ENCODE measurements around the gene CCR8.

CCR8 gene

GRCh38 chr3:39329493-39329892 lies at the start of gene CCR8:
Gene CCR8, plus strand, starts transcription at chr3:39329709. Its CDS starts 2,623 bp downstream, at chr3:39332332.
- DNase-seq: no peak

GRCh38 chr3:39279745-39280517 lies 49.6 kb upstream of the CCR8 start, which contains the start of gene CX3CR1:
Gene CX3CR1, minus strand, starts transcription at chr3:39280036. Its CDS starts 13,527 bp downstream, at chr3:39266509.
- no peak for DNase-seq

GRCh38 chr3:39280571-39280970 lies 48.9 kb upstream of the CCR8 start:
- no peak for DNase-seq

GRCh38 chr3:39281533-39281932 lies 48.0 kb upstream of the CCR8 start:
- DNase-seq: no peak

- DNase-seq: no peak
Observed at GRCh38 chr3:39282057-39282456, 47.5 kb upstream of the CCR8 start.

GRCh38 chr3:39284457-39284881 lies 45.0 kb upstream of the CCR8 start:
- no peak for DNase-seq

GRCh38 chr3:39285332-39285731 lies 44.2 kb upstream of the CCR8 start:
- no peak for DNase-seq

GRCh38 chr3:39286771-39287170 lies 42.7 kb upstream of the CCR8 start:
- no peak for DNase-seq

GRCh38 chr3:39287216-39288164 lies 42.0 kb upstream of the CCR8 start:
- no peak for DNase-seq

- peak; percentile 79 for DNase-seq
Observed at GRCh38 chr3:39288300-39288808, 41.2 kb upstream of the CCR8 start.

- no peak for DNase-seq
Observed at GRCh38 chr3:39289107-39289506, 40.4 kb upstream of the CCR8 start.

- no peak for DNase-seq
Observed at GRCh38 chr3:39290255-39290654, 39.3 kb upstream of the CCR8 start.

GRCh38 chr3:39291903-39292329 lies 37.6 kb upstream of the CCR8 start:
- DNase-seq: peak; percentile 58

GRCh38 chr3:39292961-39293360 lies 36.5 kb upstream of the CCR8 start:
- DNase-seq: no peak

GRCh38 chr3:39294446-39295183 lies 34.9 kb upstream of the CCR8 start:
- no peak for DNase-seq

- DNase-seq: no peak
Observed at GRCh38 chr3:39295184-39295775, 34.2 kb upstream of the CCR8 start.

GRCh38 chr3:39296197-39297077 lies 33.1 kb upstream of the CCR8 start:
- DNase-seq: no peak

GRCh38 chr3:39299279-39299678 lies 30.2 kb upstream of the CCR8 start:
- no peak for DNase-seq

GRCh38 chr3:39302178-39302577 lies 27.3 kb upstream of the CCR8 start:
- no peak for DNase-seq

GRCh38 chr3:39313289-39313688 lies 16.2 kb upstream of the CCR8 start:
- DNase-seq: no peak

GRCh38 chr3:39315420-39315819 lies 14.1 kb upstream of the CCR8 start:
- no peak for DNase-seq
